Tibial nerve (tissue), 4 donors: ENCODE data around the gene UPK2. TPM values are rescaled to one million over a fixed set of nuclear protein-coding genes. Genes with fewer than 3 reads are reported as not detected.
A peak's percentile ranks its signal among the peaks of the same experiment; 100 is the strongest.

ENCODE experiments used
- DNase-seq, 2 donors: peaks; one replicate each; pipeline ENCODE4 v3.0.0-alpha.2; 2019; ENCODE audit warnings: low spot score in 2 of 2
- H3K27ac ChIP-seq, 4 donors: fragments of 200-600 bp; sonication (generic) in 3 of 4; one replicate each; pipeline ENCODE4 v1.5.1; 2017 to 2019; ENCODE audit warnings: mild to moderate bottlenecking in 1 of 4
- H3K27me3 ChIP-seq, 2 donors: fragments of 200-600 bp; sonication (generic) in 1 of 2; one replicate each; pipeline versions ENCODE4 v1.5.1 to v1.6.0; 2017 to 2019
- H3K36me3 ChIP-seq, 3 donors: fragments of 200-600 bp; sonication (generic); one replicate each; pipeline ENCODE4 v1.5.1; 2018 to 2019
- H3K4me1 ChIP-seq, 4 donors: fragments of 200-600 bp; sonication (generic) in 3 of 4; one replicate each; pipeline ENCODE4 v1.5.1; 2017 to 2019
- H3K4me3 ChIP-seq, 4 donors: fragments of 200-600 bp; sonication (generic) in 3 of 4; one replicate each; pipeline ENCODE4 v1.5.1; 2017 to 2019; ENCODE audit warnings: mild to moderate bottlenecking in 1 of 4, moderate library complexity in 1 of 4
- H3K9me3 ChIP-seq, 4 donors: fragments of 200-600 bp; sonication (generic) in 3 of 4; one replicate each; pipeline ENCODE4 v1.5.1; 2017 to 2019
- CTCF ChIP-seq, 5 experiments: fragments of 200-600 bp in 3 of 5; fragments of 450-650 bp in 2 of 5; sonication (generic) in 3 of 5; IDR thresholded peaks; one replicate each; pipeline ENCODE4 v1.5.1; 2016 to 2019; ENCODE audit warnings: antibody characterized with exemption in 5 of 5, mild to moderate bottlenecking in 3 of 5, moderate library complexity in 2 of 5
- EP300 ChIP-seq, 2 donors: sonication (generic); formaldehyde crosslinking; IDR thresholded peaks; one replicate each; pipeline ENCODE4 v1.6.1; 2017; ENCODE audit warnings: antibody characterized with exemption in 2 of 2, mild to moderate bottlenecking in 1 of 2
- POLR2A ChIP-seq, 2 donors: fragments of 450-650 bp; IDR thresholded peaks; one replicate each; pipeline ENCODE4 v1.6.1; 2017; ENCODE audit warnings: antibody characterized with exemption in 2 of 2, mild to moderate bottlenecking in 2 of 2, moderate library complexity in 2 of 2
- WGBS, 2 donors: methylation state at CpG; one replicate each; pipeline ENCODE4 v1.1.5; 2018; 5-methylcytosine and 5-hydroxymethylcytosine counted together
- total RNA-seq, 4 donors: library from RNA; depleted of rRNA; stranded (reverse); fragments of >200 nt; gene quantifications; one replicate each; pipeline ENCODE4 v1.1.0, GENCODE V29; 2016

The UPK2 gene
- total RNA-seq, 4 donors from 2014 or later: not detected

GRCh38 chr11:118922745-118923627, 33.1 kb upstream of the UPK2 start:
- H3K4me3 ChIP-seq: peak overlapping the region; percentile 73 to 94 (median 87)
- 33 to 35% methylated on average over 9 of the region's 9 CpGs for WGBS, 2 donors
- peak overlapping the region; percentile 88 to 97 (median 93) for H3K27ac ChIP-seq
- H3K27me3 ChIP-seq: no peaks in the 10 kb centered on the region
- H3K4me1 ChIP-seq: peaks cover 4 to 87% (median 67%) of the 10 kb centered on the region in 4 donors
- no peak for TF ChIP-seq POLR2A (IDR thresholded peaks at IDR 0.05)
- TF ChIP-seq EP300 (IDR thresholded peaks at IDR 0.05): no peak
- TF ChIP-seq CTCF (IDR thresholded peaks at IDR 0.05): no peak
- H3K36me3 ChIP-seq: no peaks in the 10 kb centered on the region
- no peak for DNase-seq
- H3K9me3 ChIP-seq: no peaks in the 10 kb centered on the region

- TF ChIP-seq CTCF (IDR thresholded peaks at IDR 0.05): no peak
- TF ChIP-seq EP300 (IDR thresholded peaks at IDR 0.05): no peak
- TF ChIP-seq POLR2A (IDR thresholded peaks at IDR 0.05): no peak
- DNase-seq: no peak
- Histone ChIP-seq H3K9me3 (no peaks in the 10 kb centered on the region), H3K36me3 (no peaks in the 10 kb centered on the region), H3K27ac (peak overlapping the region; percentile 88 to 97 (median 93)), H3K4me1 (peaks cover 4 to 77% (median 58%) of the 10 kb centered on the region in 4 donors), H3K4me3 (peak overlapping the region; percentile 73 to 94 (median 87)), H3K27me3 (no peaks in the 10 kb centered on the region)
- 12 to 18% methylated on average over 7 of the region's 7 CpGs for WGBS, 2 donors
Measured at GRCh38 chr11:118923721-118924587, 32.1 kb upstream of the UPK2 start.

DNA sequence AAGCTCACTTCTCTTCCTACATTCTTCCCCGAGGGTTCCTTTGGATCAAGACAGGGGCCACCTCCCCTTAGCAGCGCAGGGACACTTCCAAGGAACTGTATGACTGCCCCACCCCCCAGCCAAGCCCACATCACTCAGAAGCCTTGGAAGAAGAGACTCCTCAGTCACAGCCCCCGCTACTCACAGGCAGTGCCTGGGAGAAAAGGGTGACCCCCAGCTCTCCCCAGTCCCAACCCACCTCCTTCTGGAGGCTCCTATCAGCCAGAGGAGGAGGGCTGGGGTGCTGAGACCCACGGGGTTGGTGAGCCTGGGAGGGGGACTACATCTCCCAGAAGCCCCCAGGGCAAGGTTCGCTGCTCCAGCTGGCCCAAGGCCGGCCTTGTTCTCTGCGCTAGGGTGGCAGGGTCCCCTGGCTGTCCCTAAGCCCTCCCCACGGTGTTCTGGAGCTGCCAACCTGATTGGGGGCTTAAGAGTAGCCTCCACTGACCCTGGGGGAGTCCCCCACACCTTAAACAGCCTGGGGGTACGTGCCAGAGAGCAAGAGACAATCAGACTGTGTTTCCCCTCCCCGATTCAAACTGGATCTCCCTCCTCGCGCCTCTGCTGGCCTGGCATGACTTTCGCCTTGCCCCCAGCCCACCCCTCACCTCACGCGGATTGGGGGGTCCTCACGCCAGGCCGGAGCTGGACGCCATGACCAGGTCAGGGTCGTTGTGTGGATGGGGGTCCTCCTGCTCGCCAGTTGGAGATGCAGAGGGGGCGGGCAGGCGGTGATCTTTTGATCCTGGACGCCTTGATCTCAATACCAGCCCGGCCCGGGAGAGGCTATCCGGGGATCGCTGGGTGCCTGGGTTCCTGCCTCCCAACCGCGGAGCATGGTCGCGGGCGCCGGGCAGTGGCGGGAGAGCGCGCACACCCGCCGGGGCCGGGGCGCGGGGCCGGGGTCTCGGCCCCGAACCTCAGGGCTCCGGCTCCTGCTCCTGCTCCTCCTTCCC, 31.2 kb upstream of the UPK2 start:
- Histone ChIP-seq H3K9me3 (no peaks in the 10 kb centered on the region), H3K4me1 (peaks cover under 1 to 71% (median 52%) of the 10 kb centered on the region in 4 donors), H3K27ac (peak overlapping the region; percentile 88 to 97 (median 93)), H3K4me3 (peak overlapping the region; percentile 73 to 94 (median 87)), H3K36me3 (no peaks in the 10 kb centered on the region), H3K27me3 (no peaks in the 10 kb centered on the region)
- 0 to 1% methylated on average over 20 to 43 of the region's 45 CpGs for WGBS, 2 donors
- DNase-seq: no peak
- TF ChIP-seq POLR2A (IDR thresholded peaks at IDR 0.05) (no peak), EP300 (IDR thresholded peaks at IDR 0.05) (peak in 1 of 2 donors; percentile 38), CTCF (IDR thresholded peaks at IDR 0.05) (peak in 1 of 5 experiments; percentile 11)

- Histone ChIP-seq H3K4me1 (peaks cover 0 to 56% (median 33%) of the 10 kb centered on the region in 4 donors), H3K27me3 (no peaks in the 10 kb centered on the region), H3K27ac (peak overlapping the region; percentile 89 to 97 (median 92)), H3K36me3 (no peaks in the 10 kb centered on the region), H3K4me3 (peak overlapping the region in 2 of 4 donors; percentile 63 to 79), H3K9me3 (no peaks in the 10 kb centered on the region)
- TF ChIP-seq EP300 (IDR thresholded peaks at IDR 0.05) (no peak), POLR2A (IDR thresholded peaks at IDR 0.05) (no peak), CTCF (IDR thresholded peaks at IDR 0.05) (no peak)
- 10 to 13% methylated on average over 6 to 7 of the region's 7 CpGs for WGBS, 2 donors
- DNase-seq: no peak
Measured at GRCh38 chr11:118927554-118928100, 28.5 kb upstream of the UPK2 start.
